Lower lobe of right lung (tissue), 2 donors: ENCODE results near the gene UNC119B. TPM values are rescaled to one million over a fixed set of nuclear protein-coding genes. Genes with fewer than 3 reads are reported as not detected.
A peak's percentile ranks its signal among the peaks of the same experiment; 100 is the strongest.

Experiments used
- ATAC-seq, 2 donors: fragments of 200-7000 bp; cut with Tn5 transposase; one replicate each; pipeline ENCODE4 v1.9.1; 2020 to 2022; ENCODE audit warnings: mild to moderate bottlenecking in 2 of 2, moderate library complexity in 2 of 2
- DNase-seq: peaks from one replicate; pipeline ENCODE4 v3.0.0-alpha.2; 2020
- H3K27ac ChIP-seq: fragments of 200-600 bp; one replicate; pipeline ENCODE4 v1.8.0; 2022
- H3K27me3 ChIP-seq: fragments of 200-600 bp; one replicate; pipeline ENCODE4 v1.8.0; 2022; ENCODE audit warnings: low read depth
- H3K36me3 ChIP-seq: fragments of 200-600 bp; one replicate; pipeline ENCODE4 v1.8.0; 2022; ENCODE audit warnings: mild to moderate bottlenecking
- H3K4me1 ChIP-seq: fragments of 200-600 bp; one replicate; pipeline ENCODE4 v1.8.0; 2022
- H3K4me3 ChIP-seq: fragments of 200-600 bp; one replicate; pipeline ENCODE4 v1.8.0; 2022; ENCODE audit warnings: mild to moderate bottlenecking
- H3K9me3 ChIP-seq: fragments of 200-600 bp; one replicate; pipeline ENCODE4 v1.8.0; 2022
- intact Hi-C: fragments of 100-400 bp; cut with DNase I; formaldehyde crosslinking; loops from one replicate; pipeline ENCODE4 v1.11.0; 2022
- total RNA-seq: library from RNA; stranded (reverse); fragmentation: NEBNext Ultra II Directional; extraction: Animal tissue kit (Norgen Biotek cat#: 25700); gene quantifications from one replicate; pipeline ENCODE4 v1.2.1, GENCODE V29; 2021
- TF ChIP-seq, protein P1 (sequence below): fragments of 200-600 bp; IDR thresholded peaks from one replicate; pipeline ENCODE4 v1.8.0; 2022; ENCODE audit warnings: antibody characterized with exemption, mild to moderate bottlenecking
- donor health status: DM: no; HTN: yes; CAD: no; lungs with severe emphysema.

The UNC119B gene
- total RNA-seq, 1 donor from 2014 or later = 27.1 TPM

DNA sequence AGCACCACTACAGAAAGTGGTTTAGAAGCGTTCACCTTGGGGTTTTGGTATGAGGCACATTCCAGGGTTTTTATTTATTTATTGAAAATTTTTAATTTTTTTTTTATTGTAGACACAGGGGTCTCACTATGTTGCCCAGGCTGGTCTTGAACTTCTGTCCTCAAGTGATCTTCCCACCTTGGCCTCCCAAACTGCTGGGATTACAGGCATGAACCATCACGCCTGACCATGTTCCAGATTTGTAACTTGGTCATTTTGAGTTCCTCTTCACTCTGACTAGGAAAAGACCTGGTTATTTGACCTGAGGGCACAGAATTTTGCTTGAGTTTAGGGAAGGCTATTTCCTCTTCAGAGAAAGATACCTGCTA is 20.2 kb upstream of the UNC119B start:
- peaks cover 60% of the 10 kb centered on the region for H3K4me1 ChIP-seq
- intact Hi-C loops = no loop called here

DNA sequence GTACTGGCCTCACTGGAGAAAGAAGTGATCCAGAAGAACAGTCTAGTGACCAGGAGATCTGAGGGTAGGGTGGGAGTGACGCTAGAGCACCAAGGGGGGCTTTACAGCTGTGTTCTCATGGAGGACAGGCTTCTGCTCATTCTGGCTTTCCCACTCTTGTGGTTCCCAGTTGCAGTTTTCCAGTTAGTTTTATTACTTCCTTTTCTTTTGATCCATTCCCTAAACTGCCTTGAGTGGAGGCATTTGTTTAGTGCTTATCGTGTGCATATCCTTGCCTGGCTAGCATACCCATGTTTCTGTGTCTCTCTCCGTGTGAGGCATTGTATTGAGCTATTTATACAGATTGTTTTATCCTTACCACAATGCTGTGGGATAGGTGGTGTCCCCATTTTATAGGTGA is 19.3 kb upstream of the UNC119B start:
- Histone ChIP-seq H3K27me3 (no peaks in the 10 kb centered on the region), H3K4me3 (no peak overlapping the region), H3K36me3 (peaks cover 31% of the 10 kb centered on the region), H3K9me3 (no peaks in the 10 kb centered on the region), H3K4me1 (peaks cover 51% of the 10 kb centered on the region), H3K27ac (no peak overlapping the region)
- TF ChIP-seq, protein P1, sequence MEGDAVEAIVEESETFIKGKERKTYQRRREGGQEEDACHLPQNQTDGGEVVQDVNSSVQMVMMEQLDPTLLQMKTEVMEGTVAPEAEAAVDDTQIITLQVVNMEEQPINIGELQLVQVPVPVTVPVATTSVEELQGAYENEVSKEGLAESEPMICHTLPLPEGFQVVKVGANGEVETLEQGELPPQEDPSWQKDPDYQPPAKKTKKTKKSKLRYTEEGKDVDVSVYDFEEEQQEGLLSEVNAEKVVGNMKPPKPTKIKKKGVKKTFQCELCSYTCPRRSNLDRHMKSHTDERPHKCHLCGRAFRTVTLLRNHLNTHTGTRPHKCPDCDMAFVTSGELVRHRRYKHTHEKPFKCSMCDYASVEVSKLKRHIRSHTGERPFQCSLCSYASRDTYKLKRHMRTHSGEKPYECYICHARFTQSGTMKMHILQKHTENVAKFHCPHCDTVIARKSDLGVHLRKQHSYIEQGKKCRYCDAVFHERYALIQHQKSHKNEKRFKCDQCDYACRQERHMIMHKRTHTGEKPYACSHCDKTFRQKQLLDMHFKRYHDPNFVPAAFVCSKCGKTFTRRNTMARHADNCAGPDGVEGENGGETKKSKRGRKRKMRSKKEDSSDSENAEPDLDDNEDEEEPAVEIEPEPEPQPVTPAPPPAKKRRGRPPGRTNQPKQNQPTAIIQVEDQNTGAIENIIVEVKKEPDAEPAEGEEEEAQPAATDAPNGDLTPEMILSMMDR = no peak
- intact Hi-C loops = no loop called here
- ATAC-seq (no peak), DNase-seq (no peak)

More for the DNA sequence above, 20.2 kb upstream of the UNC119B start:
- ATAC-seq (no peak), DNase-seq (no peak)
- Histone ChIP-seq H3K36me3 (peaks cover 22% of the 10 kb centered on the region), H3K9me3 (no peaks in the 10 kb centered on the region), H3K4me3 (no peak overlapping the region), H3K27me3 (no peaks in the 10 kb centered on the region), H3K27ac (no peak overlapping the region)
- TF ChIP-seq, protein P1 = no peak

DNA sequence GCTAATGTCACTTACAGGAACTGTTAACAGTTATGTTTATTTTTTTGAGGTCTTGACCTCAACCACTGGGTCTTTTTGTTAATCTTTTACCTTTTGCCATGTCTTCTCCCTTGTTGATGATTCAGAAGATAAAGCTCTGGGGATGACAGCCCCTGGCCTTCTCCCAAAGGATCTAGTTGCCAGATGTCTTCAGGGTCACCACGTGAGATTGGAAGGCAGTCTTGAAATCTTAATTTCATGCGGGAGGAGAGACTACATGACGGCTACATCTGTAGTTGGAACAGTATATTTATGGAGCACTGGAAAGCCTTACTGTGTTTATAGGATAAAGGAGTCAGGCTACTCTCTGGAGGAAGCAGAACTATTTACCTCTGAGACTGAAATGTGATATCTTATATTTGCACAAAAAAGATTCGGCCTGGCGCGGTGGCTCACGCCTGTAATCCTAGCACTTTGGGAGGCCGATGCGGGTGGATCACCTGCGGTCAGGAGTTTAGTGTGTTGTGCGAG is 17.7 kb upstream of the UNC119B start:
- Histone ChIP-seq H3K4me3 (no peak overlapping the region), H3K36me3 (peaks cover 47% of the 10 kb centered on the region), H3K4me1 (peaks cover 55% of the 10 kb centered on the region), H3K27me3 (no peaks in the 10 kb centered on the region), H3K27ac (no peak overlapping the region), H3K9me3 (no peaks in the 10 kb centered on the region)
- TF ChIP-seq, protein P1 = no peak
- ATAC-seq (no peak), DNase-seq (no peak)
- intact Hi-C loops = no loop called here

DNA sequence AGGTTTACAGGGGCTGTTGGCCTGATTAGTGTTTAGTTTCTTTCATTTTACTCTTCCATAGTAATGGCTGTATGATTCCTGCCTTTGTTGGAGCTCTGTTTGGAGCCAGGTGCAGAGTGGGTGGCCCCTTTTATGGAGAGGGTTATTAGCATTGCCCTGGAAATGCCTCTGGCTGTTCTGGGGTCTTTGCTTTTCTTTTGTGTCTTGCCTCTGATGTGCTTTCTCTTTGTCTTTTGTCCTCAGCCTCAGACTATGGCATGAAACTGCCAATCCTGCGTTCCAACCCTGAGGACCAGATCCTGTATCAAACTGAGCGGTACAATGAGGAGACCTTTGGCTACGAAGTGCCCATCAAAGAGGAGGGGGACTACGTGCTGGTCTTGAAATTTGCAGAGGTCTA is 16.4 kb upstream of the UNC119B start:
- peaks cover 55% of the 10 kb centered on the region for H3K4me1 ChIP-seq
- no peak overlapping the region for H3K4me3 ChIP-seq
- intact Hi-C loops = no loop called here
- no peaks in the 10 kb centered on the region for H3K9me3 ChIP-seq
- no peaks in the 10 kb centered on the region for H3K27me3 ChIP-seq
- DNase-seq (no peak), ATAC-seq (no peak)
- peaks cover 60% of the 10 kb centered on the region for H3K36me3 ChIP-seq
- TF ChIP-seq, protein P1 = no peak
- H3K27ac ChIP-seq = no peak overlapping the region

DNA sequence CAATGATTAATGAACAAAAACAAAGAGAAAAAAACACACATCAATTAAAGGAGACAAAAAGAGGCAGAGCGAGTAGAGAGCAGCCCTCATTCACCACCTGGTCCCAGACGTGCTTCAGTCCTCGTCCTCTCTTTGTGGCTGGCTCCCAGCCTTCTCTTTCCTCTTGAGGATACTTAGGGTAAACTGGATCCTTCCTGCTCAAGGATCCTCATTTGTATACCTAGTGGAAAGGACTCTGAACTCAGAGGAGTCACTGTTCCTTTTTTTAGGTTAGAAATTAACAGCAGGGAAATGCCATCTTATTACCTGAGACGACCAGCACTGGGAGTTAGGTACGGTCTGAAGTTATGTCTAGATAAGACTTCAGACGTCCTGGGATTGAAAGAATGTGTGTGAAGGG is 13.6 kb upstream of the UNC119B start:
- Histone ChIP-seq H3K4me1 (peaks cover 46% of the 10 kb centered on the region), H3K27ac (no peak overlapping the region), H3K4me3 (no peak overlapping the region), H3K36me3 (peaks cover 88% of the 10 kb centered on the region), H3K9me3 (no peaks in the 10 kb centered on the region), H3K27me3 (no peaks in the 10 kb centered on the region)
- TF ChIP-seq, protein P1 = no peak
- DNase-seq = no peak
- intact Hi-C loops = no loop called here
- peak; percentile 48 to 84 for ATAC-seq

DNA sequence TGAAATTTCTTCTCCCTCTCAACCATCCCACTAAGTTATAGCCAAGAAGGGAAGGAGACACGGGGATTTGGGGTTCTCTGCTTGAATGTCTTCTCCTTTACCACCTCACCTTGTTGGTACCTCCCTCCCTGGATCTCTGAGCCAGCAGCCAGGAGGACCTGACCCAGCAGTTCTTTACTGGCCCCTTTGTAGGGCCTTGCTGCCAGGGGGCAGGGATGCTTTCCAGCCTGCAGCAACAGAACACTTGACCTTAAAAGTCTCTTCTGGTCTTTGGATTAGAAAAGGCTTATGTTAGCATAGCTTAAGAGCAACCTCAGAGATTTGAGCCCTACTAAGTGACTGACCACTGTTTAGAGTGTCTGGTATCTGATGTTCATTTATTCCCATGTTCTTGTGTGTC is 12.9 kb upstream of the UNC119B start:
- peaks cover 94% of the 10 kb centered on the region for H3K36me3 ChIP-seq
- no peaks in the 10 kb centered on the region for H3K9me3 ChIP-seq
- no peaks in the 10 kb centered on the region for H3K27me3 ChIP-seq
- TF ChIP-seq, protein P1 = no peak
- peak overlapping the region; percentile 54 for H3K27ac ChIP-seq
- ATAC-seq (peak in 1 of 2 donors; percentile 49), DNase-seq (no peak)
- peaks cover 39% of the 10 kb centered on the region for H3K4me1 ChIP-seq
- H3K4me3 ChIP-seq = no peak overlapping the region
- intact Hi-C loops = no loop called here
